HepG2 (cell line): ENCODE results near the gene EEF1AKMT1. TPM values are rescaled to one million over a fixed set of nuclear protein-coding genes. Genes with fewer than 3 reads are reported as not detected.

ENCODE experiments used
- ATAC-seq: fragments of 200-7000 bp; cut with Tn5 transposase; 3 replicates; pipeline ENCODE4 v1.9.1; 2020; ENCODE audit warnings: mild to moderate bottlenecking, moderate library complexity
- BruUV-seq: library from RNA; stranded (reverse); fragments of 400-500 nt; replicated peaks from 2 replicates; lab custom pipeline; 2021; lab: Mats Ljungman, UMichigan
- CTCF ChIA-PET: fragments of 300-600 bp; formaldehyde crosslinking; extraction: SDS; loops from one replicate; lab custom pipeline; 2021; ENCODE audit warnings: low total read pairs, inconsistent platforms, low intra/inter-chr PET ratio; lab: Yijun Ruan, JAX
- POLR2A ChIA-PET: fragments of 350-600 bp; sonication (Branson Sonifier 250); formaldehyde crosslinking; loops from one replicate; lab custom pipeline; 2020; ENCODE audit warnings: antibody characterized with exemption, inconsistent platforms; lab: Yijun Ruan, JAX
- DNase-seq: peaks from one replicate; pipeline ENCODE4 v3.0.0-alpha.2; 2015; ENCODE audit warnings: low spot score
- FAIRE-seq: peaks from 3 replicates; lab custom pipeline; 2011; peaks lifted over from hg19 to GRCh38; lab: Jason Lieb, UNC
- H2AFZ ChIP-seq: one replicate; pipeline ENCODE4 v1.6.1; 2011; ENCODE audit warnings: low read length, inconsistent platforms
- H3K27ac ChIP-seq: fragments of 300-600 bp; 3 replicates; pipeline ENCODE4 v1.8.0; 2011; ENCODE audit warnings: mixed run types, mild to moderate bottlenecking, mixed read lengths, low read length, inconsistent platforms; ENCODE audit not compliant: insufficient read depth; ENCODE audit errors: extremely low read length
- H3K27me3 ChIP-seq, 2 experiments: fragments of 200-600 bp in 1 of 2; 2 replicates in 1 of 2; 3 replicates in 1 of 2; pipeline versions ENCODE4 v1.6.0 to v1.8.0; 2011; ENCODE audit warnings: low read length in 2 of 2, mild to moderate bottlenecking in 2 of 2, moderate library complexity in 2 of 2, inconsistent platforms in 1 of 2; ENCODE audit not compliant: insufficient read depth in 2 of 2, control insufficient read depth in 1 of 2
- H3K36me3 ChIP-seq, 2 experiments: fragments of 200-600 bp in 1 of 2; replicated peaks in 1 of 2; 2 replicates in 1 of 2; 3 replicates in 1 of 2; pipeline versions ENCODE4 v1.5.1 to v1.8.0; 2011; ENCODE audit warnings: low read length in 2 of 2, inconsistent platforms in 1 of 2; ENCODE audit not compliant: insufficient read depth in 2 of 2, control insufficient read depth in 1 of 2
- H3K4me1 ChIP-seq: 2 replicates; pipeline ENCODE4 v1.5.1; 2012; ENCODE audit warnings: low read length, inconsistent platforms; ENCODE audit not compliant: insufficient read depth
- H3K4me2 ChIP-seq: 2 replicates; pipeline ENCODE4 v1.6.0; 2011; ENCODE audit warnings: low read depth, low read length, inconsistent platforms
- H3K4me3 ChIP-seq, 3 experiments: fragments of 200-600 bp in 1 of 3; sonication (generic), shearing (Covaris generic) in 1 of 3; replicated peaks in 1 of 3; 2 replicates each; pipeline ENCODE4 v1.5.1; 2011 to 2016; ENCODE audit warnings: low read length in 3 of 3, inconsistent platforms in 2 of 3, low read depth in 2 of 3, mild to moderate bottlenecking in 2 of 3, control low read depth in 1 of 3, mixed read lengths in 1 of 3; ENCODE audit not compliant: insufficient read depth in 1 of 3
- H3K79me2 ChIP-seq: one replicate; pipeline ENCODE4 v1.6.1; 2011; ENCODE audit warnings: low read length, inconsistent platforms; ENCODE audit not compliant: insufficient read depth
- H3K9ac ChIP-seq: 2 replicates; pipeline ENCODE4 v1.6.0; 2011; ENCODE audit warnings: mild to moderate bottlenecking, low read depth, low read length, inconsistent platforms; ENCODE audit not compliant: insufficient read depth
- H3K9me3 ChIP-seq: 2 replicates; pipeline ENCODE4 v1.5.1; 2012; ENCODE audit warnings: mild to moderate bottlenecking, low read length
- H4K20me1 ChIP-seq: 2 replicates; pipeline ENCODE4 v1.6.0; 2011; ENCODE audit warnings: inconsistent platforms, mild to moderate bottlenecking, low read length, moderate library complexity; ENCODE audit not compliant: insufficient read depth
- FOXA3 ChIP-seq: IDR thresholded peaks from 2 replicates; pipeline ENCODE4 v1.6.1; 2016; ENCODE audit warnings: missing genetic modification reagents, missing compliant biosample characterization
- NFE2L2 ChIP-seq: fragments of 150-350 bp; IDR thresholded peaks from 2 replicates; pipeline ENCODE4 v1.6.1; 2014; ENCODE audit warnings: low read length
- NR2F2 ChIP-seq: IDR thresholded peaks from 2 replicates; pipeline ENCODE4 v1.6.1; 2012; ENCODE audit warnings: low read depth, inconsistent platforms, borderline replicate concordance
- SKI ChIP-seq: fragments of 450-650 bp; IDR thresholded peaks from one replicate; pipeline ENCODE4 v1.6.1; 2018; ENCODE audit warnings: mild to moderate bottlenecking; ENCODE audit not compliant: partially characterized antibody
- ZNF207 ChIP-seq: fragments of 450-650 bp; IDR thresholded peaks from 2 replicates; pipeline ENCODE4 v1.6.1; 2016; ENCODE audit warnings: antibody characterized with exemption, borderline replicate concordance
- ZNF354B ChIP-seq: sonication (generic); formaldehyde crosslinking; IDR thresholded peaks from 2 replicates; pipeline ENCODE4 v1.8.0; 2022; ENCODE audit warnings: mild to moderate bottlenecking, missing genetic modification reagents
- whole genome bisulfite sequencing: methylation state at CpG from one replicate; pipeline ENCODE4 v1.1.6; 2017; ENCODE audit warnings: low lambda C conversion rate; 5-methylcytosine and 5-hydroxymethylcytosine counted together
- in situ Hi-C: cut with HindIII; loops from 2 replicates; pipeline ENCODE4 v1.10.0; 2017; ENCODE audit warnings: low pct_unique_long_range_greater_than_20kb; ENCODE audit not compliant: extremely low pct_ligation_motif_present
- intact Hi-C: fragments of 100-400 bp; cut with micrococcal nuclease; formaldehyde crosslinking; loops from one replicate; pipeline ENCODE4 v1.10.0; 2022; ENCODE audit not compliant: unreplicated experiment
- polyA plus RNA-seq, 8 experiments: library from polyadenylated mRNA; depleted of rRNA in 3 of 8; stranded (reverse) in 7 of 8; unstranded in 1 of 8; fragments of >200 nt; fragmentation: Illumina TruSeq in 4 of 8; extraction: Trizol in 4 of 8; gene quantifications; 2 replicates each; pipeline versions ENCODE4 v1.2.1 to v1.2.3, GENCODE V29; 2011 to 2016; ENCODE audit warnings: low read depth in 4 of 8, missing spikeins in 1 of 8, mixed read lengths in 1 of 8; ENCODE audit not compliant: insufficient read depth in 1 of 8
- total RNA-seq, 5 experiments: library from RNA; depleted of rRNA; stranded (reverse); fragments of >200 nt; fragmentation: Illumina TruSeq; extraction: Trizol; gene quantifications; 2 replicates each; pipeline ENCODE4 v1.2.3, GENCODE V29; 2016; ENCODE audit warnings: low read depth in 1 of 5
- TF ChIP-seq, protein P1 (sequence below): sonication (generic); formaldehyde crosslinking; IDR thresholded peaks from 2 replicates; pipeline ENCODE4 v1.5.1; 2020; ENCODE audit warnings: mild to moderate bottlenecking, moderate library complexity, missing genetic modification reagents
- TF ChIP-seq, protein P2 (sequence below): sonication (generic); formaldehyde crosslinking; IDR thresholded peaks from 2 replicates; pipeline ENCODE4 v1.8.0; 2022; ENCODE audit warnings: mild to moderate bottlenecking, missing genetic modification reagents; ENCODE audit not compliant: insufficient replicate concordance

Gene EEF1AKMT1
- total and polyA plus RNA-seq, 2 of the 13 experiments (the other 11 are each of a cell fraction or from before 2014, with no cell fraction given): 6.0 to 16.1 TPM

GRCh38 chr13:20778311-20778710 lies 4.5 kb upstream of the EEF1AKMT1 start:
- POLR2A ChIA-PET: no interaction called here

More at GRCh38 chr13:20778311-20778710, 4.5 kb upstream of the EEF1AKMT1 start:
- Histone ChIP-seq H3K27ac (no peak overlapping the region), H3K9ac (no peak overlapping the region), H3K79me2 (peaks cover 2% of the 10 kb centered on the region), H3K4me1 (no peaks in the 10 kb centered on the region), H4K20me1 (no peaks in the 10 kb centered on the region), H2AFZ (no peak overlapping the region), H3K4me2 (no peak overlapping the region), H3K27me3 (no peaks in the 10 kb centered on the region), H3K4me3 (no peak overlapping the region), H3K9me3 (no peaks in the 10 kb centered on the region), H3K36me3 (peaks cover 4 to 8% of the 10 kb centered on the region in 2 experiments; a peak in 3 of 5 replicates)
- FAIRE-seq (no peak), ATAC-seq (no peak), DNase-seq (no peak)
- no peak for TF ChIP-seq FOXA3
- no peak for TF ChIP-seq ZNF354B (CRISPR knock-in tag)
- TF ChIP-seq, protein P1, sequence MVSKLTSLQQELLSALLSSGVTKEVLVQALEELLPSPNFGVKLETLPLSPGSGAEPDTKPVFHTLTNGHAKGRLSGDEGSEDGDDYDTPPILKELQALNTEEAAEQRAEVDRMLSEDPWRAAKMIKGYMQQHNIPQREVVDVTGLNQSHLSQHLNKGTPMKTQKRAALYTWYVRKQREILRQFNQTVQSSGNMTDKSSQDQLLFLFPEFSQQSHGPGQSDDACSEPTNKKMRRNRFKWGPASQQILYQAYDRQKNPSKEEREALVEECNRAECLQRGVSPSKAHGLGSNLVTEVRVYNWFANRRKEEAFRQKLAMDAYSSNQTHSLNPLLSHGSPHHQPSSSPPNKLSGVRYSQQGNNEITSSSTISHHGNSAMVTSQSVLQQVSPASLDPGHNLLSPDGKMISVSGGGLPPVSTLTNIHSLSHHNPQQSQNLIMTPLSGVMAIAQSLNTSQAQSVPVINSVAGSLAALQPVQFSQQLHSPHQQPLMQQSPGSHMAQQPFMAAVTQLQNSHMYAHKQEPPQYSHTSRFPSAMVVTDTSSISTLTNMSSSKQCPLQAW (CRISPR knock-in tag): no peak
- no peak for TF ChIP-seq ZNF207
- no peak for TF ChIP-seq SKI
- no peak for TF ChIP-seq NR2F2
- TF ChIP-seq, protein P2, sequence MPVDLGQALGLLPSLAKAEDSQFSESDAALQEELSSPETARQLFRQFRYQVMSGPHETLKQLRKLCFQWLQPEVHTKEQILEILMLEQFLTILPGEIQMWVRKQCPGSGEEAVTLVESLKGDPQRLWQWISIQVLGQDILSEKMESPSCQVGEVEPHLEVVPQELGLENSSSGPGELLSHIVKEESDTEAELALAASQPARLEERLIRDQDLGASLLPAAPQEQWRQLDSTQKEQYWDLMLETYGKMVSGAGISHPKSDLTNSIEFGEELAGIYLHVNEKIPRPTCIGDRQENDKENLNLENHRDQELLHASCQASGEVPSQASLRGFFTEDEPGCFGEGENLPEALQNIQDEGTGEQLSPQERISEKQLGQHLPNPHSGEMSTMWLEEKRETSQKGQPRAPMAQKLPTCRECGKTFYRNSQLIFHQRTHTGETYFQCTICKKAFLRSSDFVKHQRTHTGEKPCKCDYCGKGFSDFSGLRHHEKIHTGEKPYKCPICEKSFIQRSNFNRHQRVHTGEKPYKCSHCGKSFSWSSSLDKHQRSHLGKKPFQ (CRISPR knock-in tag): no peak
- TF ChIP-seq NFE2L2: peak; percentile 38; the same call in 1 of the 2 replicates
- CTCF ChIA-PET: no interaction called here
- no TSS peak for BruUV-seq
- WGBS: 100% methylated on average over 1 of the region's 1 CpG
- in situ Hi-C loops (no loop called here), intact Hi-C loops (no loop called here)
